Kidney capillary endothelial cell (primary cell): ENCODE results near the gene TMEM87B.

ENCODE experiments used
- DNase-seq: peaks from one replicate; pipeline ENCODE4 v3.0.0-alpha.2; 2018; ENCODE audit warnings: low spot score

The TMEM87B gene

DNA sequence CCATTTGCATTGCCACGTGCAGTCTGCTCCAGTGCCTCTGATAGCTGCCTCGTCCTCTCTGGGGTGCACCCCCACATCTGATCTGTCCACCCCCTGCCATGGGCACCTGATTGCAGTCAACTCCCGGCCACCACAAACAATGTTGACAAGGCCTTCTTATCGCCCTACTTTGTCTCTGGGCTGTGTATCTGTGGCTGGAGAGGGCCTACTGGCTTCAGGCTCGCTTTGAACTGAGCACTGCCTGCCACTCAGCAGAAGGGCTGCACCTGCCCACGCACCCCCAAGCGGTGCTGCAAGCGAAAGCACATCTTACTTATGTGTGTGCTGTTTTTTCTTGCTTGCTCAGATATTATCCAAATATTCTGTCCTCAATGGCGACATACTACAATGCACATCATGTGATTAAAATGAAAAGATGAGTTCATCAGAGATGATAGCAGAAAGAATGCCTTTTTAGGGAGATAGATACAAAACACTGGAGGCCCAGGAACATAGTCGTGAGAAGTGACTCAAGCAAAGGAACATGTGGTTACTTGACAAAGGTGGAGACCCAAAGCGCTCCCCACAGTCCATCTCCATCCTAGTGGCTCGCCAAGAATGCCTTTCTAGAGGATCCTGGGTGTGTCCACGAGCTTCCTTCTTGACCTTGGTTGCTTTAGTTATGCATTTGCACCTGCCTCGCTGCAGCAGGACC, 111.9 kb downstream of the TMEM87B start:
- no peak for DNase-seq

DNA sequence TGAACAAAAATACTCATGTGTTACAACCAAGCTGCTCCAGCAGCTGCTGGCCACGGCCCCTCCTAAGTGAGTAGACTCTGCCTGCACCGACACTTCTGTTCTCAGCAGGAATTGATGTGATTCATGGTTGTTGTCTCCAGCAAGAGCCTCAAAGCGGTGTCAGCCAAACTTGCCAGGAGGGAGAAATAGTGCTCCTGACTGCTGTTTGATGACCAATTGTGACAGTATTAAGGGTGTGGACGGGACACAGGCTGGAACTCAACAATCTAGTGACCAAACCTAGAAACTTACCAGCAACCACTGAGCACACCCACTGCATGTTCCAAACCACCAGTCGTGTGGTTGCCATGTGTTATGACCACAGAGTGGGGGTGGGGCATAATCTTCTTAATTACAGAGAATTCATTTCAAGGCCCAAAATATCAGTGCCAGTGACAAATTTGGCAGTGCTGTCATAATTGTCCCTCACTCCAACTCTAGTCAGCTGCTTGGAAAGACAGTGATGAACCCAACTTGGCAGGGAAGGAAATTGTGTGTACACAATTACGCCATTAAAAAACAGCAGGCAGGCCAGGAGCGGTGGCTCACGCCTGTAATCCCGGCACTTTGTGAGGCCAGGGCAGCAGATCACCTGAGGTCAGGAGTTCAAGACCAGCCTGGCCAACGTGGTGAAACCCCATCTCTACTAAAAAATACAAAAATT, 113.5 kb downstream of the TMEM87B start:
- no peak for DNase-seq
